ENCODE data around the gene PFN3.

- TF ChIP-seq SIN3A (IDR thresholded peaks at IDR 0.05; ENCODE audit: borderline replicate concordance, insufficient read depth, low read length) (no peak), POLR2AphosphoS5 (IDR thresholded peaks at IDR 0.05; ENCODE audit: low read depth, low read length) (no peak), REST (IDR thresholded peaks at IDR 0.05; ENCODE audit: insufficient read depth in 1 of 2, low read depth in 2 of 2, low read length in 2 of 2) (no peak), TAF1 (IDR thresholded peaks at IDR 0.05; ENCODE audit: borderline replicate concordance, insufficient read depth, low read length) (no peak), FOXP2 (optimal IDR thresholded peaks at IDR 0.05; ENCODE audit: borderline replicate concordance, extremely low read depth, extremely low read length, insufficient read depth) (no peak)
Measured at GRCh38 chr5:177354256-177354655, 46.2 kb downstream of the PFN3 start.
